ENCODE measurements around the gene ANTXRL.
"Not testable (repeated sequence)": the region's sequence is repeated elsewhere in the genome, so short reads cannot be mapped to it uniquely, and the experiment has no call there.

Gene ANTXRL

DNA sequence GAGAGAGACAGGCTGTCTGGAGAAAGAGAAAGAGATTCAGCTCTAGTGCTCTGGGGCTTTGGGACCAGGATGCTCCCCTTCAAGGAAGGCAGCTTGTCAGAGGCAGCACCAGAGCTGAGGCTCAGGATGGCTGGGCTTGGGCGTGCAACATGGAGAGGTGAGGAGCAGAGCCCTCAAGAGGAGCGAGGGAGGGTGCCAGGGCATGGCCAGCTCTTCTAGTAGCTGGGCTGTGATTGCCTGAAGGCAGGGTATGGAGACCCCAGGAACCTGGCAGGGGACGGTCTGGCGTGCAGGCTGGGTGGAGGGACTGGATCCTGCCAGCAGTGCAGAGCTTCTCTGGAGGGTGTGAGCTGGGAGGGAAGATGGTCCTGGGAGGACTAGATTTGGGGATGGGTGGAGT lies 40.2 kb downstream of the ANTXRL start:
- H3K4me3 ChIP-seq (ENCODE audit: low read depth, low read length) = no peak overlapping the region

DNA sequence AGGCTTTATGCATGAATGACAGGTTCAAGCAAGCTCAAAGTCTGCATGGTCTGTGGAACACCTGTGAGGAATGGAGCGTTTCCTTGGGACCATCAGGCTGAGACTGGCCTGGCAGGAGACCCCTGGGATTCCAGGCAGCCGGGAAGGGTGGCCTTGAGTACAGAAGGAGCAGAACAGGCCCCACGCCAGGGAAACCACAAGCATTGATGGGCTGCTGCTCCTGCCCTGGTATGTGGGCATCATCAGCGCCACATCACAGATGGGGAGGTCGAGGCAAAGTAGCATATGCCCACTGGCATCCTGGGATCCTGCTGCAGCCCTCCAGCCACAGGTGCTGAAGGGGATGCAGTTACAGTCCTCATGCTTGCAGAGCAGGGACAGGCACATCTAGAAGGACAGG lies 40.9 kb downstream of the ANTXRL start:
- no peak overlapping the region for H3K4me3 ChIP-seq (ENCODE audit: low read depth, low read length)

DNA sequence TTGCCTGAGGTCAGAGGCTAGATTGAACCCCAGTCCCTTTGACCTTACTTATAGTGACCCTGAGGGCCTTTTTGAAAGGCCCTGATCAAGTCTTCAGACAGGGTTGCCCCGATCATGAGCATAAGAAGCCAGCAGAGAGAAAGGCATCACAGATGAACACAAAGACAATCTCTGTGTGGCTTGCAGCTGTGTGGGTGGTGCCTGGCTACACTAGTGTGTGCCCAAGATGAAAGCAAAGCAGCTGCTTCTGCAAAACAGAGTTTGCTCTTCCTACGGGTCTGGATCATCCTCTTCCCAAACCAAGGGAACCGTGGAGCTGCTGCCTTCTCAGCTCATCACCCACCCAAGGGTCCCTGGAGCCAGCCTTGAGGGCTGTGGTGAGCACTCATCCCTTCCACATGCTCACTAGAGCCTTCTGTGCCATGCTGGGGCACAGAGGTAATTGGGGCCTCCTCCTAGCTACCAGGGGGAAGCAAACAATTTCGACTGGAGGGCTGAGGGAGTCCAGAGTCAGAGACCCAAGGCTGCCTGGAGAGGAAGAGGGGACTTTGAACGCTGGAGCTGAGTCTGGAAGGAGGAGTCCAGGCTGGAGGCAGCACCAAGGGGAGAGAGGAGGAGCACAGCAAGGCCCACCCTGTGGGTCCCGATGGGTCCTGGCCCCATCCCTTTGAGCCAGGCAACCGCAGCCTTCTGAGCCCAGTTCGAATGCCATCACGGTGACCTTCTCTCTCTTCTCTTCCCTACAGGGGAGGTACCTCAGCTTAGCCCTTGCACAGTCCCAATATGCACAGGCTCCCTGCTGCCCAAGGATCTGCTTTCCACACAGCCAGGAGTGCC lies 42.3 kb downstream of the ANTXRL start:
- H3K4me3 ChIP-seq (ENCODE audit: low read depth, low read length) = no peak overlapping the region

DNA sequence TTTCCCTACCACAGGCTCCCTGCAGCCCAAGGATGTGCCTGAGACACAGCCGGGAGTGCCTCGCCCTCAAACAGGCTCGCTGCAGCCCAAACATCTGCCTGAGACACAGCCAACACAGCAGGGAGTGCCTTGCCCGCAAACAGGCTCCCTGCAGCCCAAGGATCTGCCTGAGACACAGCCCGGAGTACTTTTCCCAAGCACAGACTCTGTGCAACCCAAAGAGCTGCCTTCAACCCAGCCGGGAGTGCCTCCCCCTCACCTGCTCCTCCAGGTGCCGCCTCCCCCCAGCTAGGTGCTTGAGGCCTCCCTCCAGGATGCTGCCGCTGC lies 42.9 kb downstream of the ANTXRL start:
- no peak overlapping the region for H3K4me3 ChIP-seq (ENCODE audit: low read depth, low read length)

DNA sequence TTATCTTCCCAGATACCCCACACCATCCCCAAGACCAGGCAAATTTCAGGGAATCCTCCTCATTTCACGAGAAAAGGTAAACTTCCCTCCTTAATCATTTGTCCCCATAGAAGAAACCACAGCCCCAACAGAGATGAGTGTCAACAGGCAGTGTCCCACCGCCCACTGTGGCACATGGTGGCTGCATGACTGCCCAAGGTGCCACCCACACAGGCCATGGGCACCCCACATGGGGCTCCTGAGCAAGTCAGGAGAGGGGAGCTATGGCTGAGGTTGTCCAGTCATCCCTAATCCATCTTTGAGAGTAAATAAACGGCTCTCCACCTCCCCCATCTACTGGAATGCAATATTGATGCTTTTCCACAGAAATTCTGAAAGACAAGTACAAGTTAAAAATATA lies 44.1 kb downstream of the ANTXRL start:
- H3K4me3 ChIP-seq (ENCODE audit: low read depth, low read length) = no peak overlapping the region

DNA sequence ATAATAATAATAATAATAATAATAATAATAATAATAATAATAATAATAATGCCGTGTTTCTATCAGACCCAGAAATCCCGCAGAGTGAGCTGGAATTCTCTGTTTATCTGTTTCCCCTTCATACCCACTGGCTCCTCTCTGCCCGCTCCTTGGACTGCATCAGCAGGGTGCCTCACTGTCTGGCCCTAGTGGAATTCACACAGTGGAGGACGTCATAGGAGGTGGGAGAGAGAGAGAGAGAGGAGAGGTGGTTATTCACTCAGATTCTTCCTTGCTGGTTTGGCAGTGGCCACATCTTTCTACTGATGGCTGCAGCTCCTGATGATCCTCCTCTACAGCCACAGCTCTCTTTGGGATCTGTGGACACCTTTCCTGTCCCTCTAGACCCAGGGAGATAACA lies 78.7 kb downstream of the ANTXRL start:
- H3K4me3 ChIP-seq (ENCODE audit: low read depth, low read length) = not testable (repeated sequence)

DNA sequence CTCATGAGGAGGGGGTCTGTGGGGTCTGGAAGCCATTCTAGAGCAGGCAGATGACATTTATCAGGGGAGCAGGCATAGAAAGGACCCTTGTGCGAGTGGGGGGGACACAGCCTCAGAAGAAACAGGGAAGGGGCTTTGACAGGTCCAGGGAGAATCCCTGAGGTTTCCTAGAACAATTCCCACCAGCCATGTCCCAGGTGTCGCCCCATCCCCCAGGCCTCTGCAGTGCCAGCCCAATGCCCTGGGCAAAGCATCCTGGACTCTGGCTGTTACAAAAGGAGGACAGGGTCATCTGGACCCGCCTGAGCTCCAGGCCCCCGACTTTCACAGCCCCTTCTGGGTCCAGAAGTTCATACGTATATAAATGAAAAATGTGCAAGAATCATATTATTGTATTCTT lies 80.4 kb downstream of the ANTXRL start:
- H3K4me3 ChIP-seq (ENCODE audit: low read depth, low read length) = not testable (repeated sequence)

DNA sequence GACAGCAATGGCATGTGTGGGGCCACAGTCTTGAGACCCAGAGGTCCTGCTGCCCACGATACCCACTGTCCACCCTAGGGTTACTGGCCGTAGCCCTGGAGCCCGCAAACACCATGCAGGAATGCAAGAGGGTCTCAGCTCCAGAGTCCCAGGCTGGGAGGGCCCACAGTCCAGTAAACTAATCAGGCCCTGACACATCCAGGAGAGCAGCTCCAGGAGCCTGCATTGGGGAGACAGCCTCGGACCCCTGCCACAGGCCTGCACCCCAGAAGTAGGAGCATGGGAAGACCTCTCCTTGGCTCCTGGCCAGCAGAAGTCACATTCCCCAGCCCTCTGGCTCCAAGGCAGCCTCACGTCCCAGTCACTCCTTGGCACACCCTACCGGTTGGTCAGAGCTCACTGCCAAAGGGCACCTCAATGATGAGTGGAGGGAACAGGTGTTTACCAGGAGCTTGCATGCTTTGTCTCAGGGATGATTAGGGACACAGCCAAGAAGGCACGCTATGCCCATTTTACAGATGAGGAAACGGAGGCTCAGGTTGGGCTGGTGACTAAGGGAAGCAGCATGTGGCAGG lies 81.0 kb downstream of the ANTXRL start:
- not testable (repeated sequence) for H3K4me3 ChIP-seq (ENCODE audit: low read depth, low read length)

DNA sequence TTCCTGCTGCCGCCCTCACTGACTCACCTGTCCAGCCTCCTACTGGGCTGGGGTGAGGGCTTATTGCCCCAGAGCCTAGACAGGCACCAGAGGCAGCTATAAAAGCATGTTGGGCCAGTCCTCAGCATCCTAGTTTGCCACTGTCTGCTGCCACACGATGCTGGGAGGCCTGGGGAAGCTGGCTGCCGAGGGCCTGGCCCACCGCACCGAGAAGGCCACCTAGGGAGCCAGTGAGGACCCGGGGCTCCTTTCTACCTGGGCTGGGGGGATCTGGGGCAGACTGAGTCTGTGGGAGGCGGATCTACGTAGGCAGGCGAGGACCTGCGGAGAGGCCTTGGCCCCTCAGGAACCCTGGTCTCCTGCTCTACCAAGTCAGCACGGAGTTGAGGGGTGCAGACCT lies 82.2 kb downstream of the ANTXRL start:
- not testable (repeated sequence) for H3K4me3 ChIP-seq (ENCODE audit: low read depth, low read length)

DNA sequence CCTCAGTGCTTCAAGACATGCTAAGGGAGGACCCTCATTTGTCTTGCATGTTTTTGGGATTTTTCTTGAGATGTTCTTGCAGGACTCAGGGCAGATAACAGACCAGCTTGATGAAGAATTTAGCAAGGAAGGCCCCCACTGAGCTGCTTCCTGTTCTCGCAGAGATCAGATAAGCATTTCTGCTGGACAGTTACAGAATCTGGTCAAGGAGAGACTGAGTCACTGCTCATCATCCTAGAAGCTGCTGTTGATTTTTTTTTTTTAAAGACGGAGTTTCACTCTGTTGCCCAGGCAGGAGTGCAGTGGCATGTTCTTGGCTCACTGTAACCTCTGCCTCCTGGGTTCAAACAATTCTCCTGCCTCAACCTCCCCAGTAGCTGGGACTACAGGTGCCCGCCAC lies 87.6 kb downstream of the ANTXRL start:
- H3K4me3 ChIP-seq (ENCODE audit: low read depth, low read length) = not testable (repeated sequence)

DNA sequence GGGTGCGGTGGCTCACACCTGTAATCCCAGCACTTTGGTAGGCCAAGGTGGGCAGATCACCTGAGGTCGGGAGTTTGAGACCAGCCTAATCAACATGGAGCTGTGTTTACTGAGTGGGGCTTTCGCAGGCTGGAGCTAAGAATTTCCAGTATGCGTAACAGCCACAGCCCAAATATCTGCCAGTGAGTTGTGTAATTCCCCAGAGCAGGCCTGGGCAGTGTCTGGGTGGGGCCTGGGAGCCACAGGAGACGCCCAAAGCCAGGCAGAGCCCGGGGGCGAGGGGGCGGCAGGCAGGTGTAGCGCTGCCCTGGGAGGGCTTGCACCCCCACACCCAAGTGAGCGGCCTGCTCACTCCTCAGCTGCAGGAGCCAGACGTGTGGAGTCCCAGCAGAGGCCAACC lies 88.6 kb downstream of the ANTXRL start, which contains the start of gene ANXA8L1:
Gene ANXA8L1 (plus strand): TSS at position 371 of the 400 bp plus-strand sequence. CDS start 76 bp downstream, outside the sequence.
- not testable (repeated sequence) for H3K4me3 ChIP-seq (ENCODE audit: low read depth, low read length)

DNA sequence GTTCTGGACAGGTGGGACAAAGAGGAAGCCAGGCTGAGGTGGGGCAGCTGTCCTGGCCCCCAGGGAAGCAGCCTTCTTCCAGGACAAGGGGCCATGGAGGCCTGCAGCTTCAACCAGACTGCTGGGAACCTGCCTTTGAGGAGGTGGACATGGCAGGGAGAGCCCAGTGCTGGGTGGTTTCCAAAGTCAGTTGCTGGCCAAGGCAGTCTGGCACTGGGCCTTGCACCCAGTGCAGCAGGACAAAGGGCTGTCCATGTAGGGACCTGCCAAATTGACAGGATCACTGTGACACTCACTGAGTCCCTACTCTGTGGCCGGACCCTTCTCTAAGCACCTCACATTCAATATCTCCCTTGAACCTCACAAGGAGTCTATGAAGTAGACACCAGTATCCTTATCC lies 90.2 kb downstream of the ANTXRL start:
- not testable (repeated sequence) for H3K4me3 ChIP-seq (ENCODE audit: low read depth, low read length)

DNA sequence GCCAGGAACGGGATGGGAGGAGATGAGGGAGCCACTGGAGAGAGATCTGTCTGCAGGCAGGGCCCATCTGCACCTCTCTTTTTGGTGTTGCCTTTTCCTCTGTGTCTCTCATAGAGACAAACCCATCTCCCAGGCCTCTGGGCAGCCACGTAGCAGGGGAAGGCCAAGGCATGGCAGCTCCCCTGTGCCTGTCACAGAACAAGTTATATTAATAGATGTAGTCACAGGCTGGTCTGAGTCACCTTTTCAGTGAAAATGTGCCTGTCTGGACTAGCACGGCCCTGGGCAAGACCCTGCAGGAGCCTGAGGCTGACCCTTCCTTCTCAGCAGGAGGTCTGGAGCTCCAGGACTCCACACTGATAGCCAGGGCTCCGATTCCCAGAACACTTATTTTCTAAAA lies 90.9 kb downstream of the ANTXRL start:
- not testable (repeated sequence) for H3K4me3 ChIP-seq (ENCODE audit: low read depth, low read length)

DNA sequence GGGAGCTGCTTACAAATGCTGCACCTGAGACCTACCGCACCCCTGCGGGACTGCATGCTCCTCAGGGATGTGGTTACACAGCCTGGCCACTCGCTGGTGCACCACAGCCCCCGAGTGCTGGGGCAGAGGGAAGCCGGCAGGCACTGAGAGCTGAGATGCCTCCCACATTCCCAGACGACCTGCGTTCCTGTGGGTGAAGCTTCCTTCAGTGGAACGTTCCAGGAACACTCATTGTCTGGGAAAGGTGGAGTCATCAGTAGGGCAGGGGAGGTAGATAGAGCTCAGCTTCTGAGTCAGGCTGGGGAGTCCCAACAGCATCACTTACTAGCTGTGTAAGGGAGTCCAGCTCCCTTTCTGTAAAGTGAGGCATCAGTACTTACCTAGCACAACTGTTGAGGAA lies 91.3 kb downstream of the ANTXRL start:
- not testable (repeated sequence) for H3K4me3 ChIP-seq (ENCODE audit: low read depth, low read length)

DNA sequence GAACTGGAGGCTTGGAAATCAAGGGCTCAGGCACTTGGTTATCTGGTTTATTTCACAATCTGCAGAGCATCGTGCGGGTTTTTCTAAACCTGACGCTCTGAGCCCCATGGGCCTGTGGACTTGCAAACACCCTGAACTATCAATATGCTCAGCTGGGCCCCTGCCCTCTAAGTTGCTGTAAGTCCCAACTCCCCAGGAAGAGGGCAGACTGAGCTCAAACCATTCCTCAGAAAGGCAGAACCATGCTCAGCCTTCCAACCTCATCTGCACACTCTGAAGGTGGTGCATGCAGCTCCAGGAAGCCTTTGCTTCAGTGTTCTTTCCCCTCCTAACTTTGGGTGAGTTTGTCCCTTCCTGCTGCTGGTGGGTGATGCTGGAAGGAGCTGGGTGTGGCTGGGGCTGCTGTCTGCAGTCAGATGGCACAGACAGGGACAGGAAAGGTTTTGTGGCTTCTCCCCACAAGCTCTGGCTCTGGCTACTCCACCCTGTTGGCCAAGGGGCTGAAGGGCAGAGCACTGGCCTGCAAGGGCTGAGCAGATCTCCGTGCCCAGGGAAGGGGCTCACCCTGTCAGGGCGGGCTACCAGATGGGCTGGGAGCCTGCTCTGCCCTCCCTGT lies 92.5 kb downstream of the ANTXRL start:
- not testable (repeated sequence) for H3K4me3 ChIP-seq (ENCODE audit: low read depth, low read length)
